H1 (cell line): ENCODE data around the gene RTTN. TPM values are rescaled to one million over a fixed set of nuclear protein-coding genes. Genes with fewer than 3 reads are reported as not detected.

Experiments
- CHD1 ChIP-seq: IDR thresholded peaks from 2 replicates; pipeline ENCODE4 v1.6.1; 2012; ENCODE audit warnings: low read depth, low read length, improper control_type of control experiment
- MAFK ChIP-seq: IDR thresholded peaks from 2 replicates; pipeline ENCODE4 v1.6.1; 2012; ENCODE audit warnings: low read depth, mild to moderate bottlenecking, improper control_type of control experiment, low read length
- RAD21 ChIP-seq, 2 experiments: IDR thresholded peaks in 1 of 2; conservative IDR thresholded peaks in 1 of 2; 2 replicates each; pipeline ENCODE4 v1.6.1; 2011; ENCODE audit warnings: low read depth in 2 of 2, low read length in 2 of 2, improper control_type of control experiment in 1 of 2, inconsistent platforms in 1 of 2, mild to moderate bottlenecking in 1 of 2, moderate library complexity in 1 of 2
- polyA plus RNA-seq, 7 experiments: library from polyadenylated mRNA; depleted of rRNA in 3 of 7; stranded (reverse) in 5 of 7; unstranded in 2 of 7; fragments of >200 nt in 5 of 7; fragments of 200-250 nt in 2 of 7; gene quantifications; 1 replicate in 5 of 7; 2 replicates in 1 of 7; 4 replicates in 1 of 7; pipeline versions ENCODE4 v1.2.1 to v1.2.3, GENCODE V29; 2011 to 2013; ENCODE audit warnings: missing spikeins in 2 of 7, mixed read lengths in 2 of 7
- total RNA-seq: library from RNA; stranded (reverse); fragmentation: NEBNext Ultra II Directional; extraction: Animal tissue kit (Norgen Biotek cat#: 25700); gene quantifications from 2 replicates; pipeline ENCODE4 v1.2.1, GENCODE V29; 2021
- TF ChIP-seq, protein P1 (sequence below), 3 experiments: IDR thresholded peaks; 1 replicate in 2 of 3; 2 replicates in 1 of 3; pipeline versions ENCODE4 v1.5.1 to v1.6.1; 2011; ENCODE audit warnings: low read length in 3 of 3, mild to moderate bottlenecking in 3 of 3, inconsistent platforms in 2 of 3, low read depth in 1 of 3, moderate library complexity in 1 of 3; ENCODE audit not compliant: insufficient read depth in 1 of 3; ENCODE audit errors: control extremely low read depth in 1 of 3

RTTN gene
- total and polyA plus RNA-seq, 2 of the 8 experiments (the other 6 are each of a cell fraction or from before 2014, with no cell fraction given), result 9.1 to 21.4 TPM

DNA sequence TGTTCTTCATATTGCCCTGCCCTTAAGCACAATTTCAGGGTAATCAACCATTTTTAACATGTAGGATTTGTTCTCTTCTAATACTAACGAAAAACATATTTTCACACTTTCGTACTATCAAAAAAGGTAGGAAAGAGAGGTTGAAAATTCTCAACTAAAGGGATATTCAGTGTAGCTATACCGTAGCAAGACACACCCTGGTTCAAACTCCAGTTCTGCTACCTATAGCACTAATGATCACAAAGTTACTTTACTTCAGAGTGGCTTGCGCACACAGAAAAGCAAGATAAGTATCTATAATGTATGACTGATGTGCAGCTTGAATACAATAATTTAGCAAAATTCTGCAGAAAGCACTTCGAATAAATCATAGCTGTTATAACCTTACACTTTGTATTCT is 132.1 kb downstream of the RTTN start (continued):
- TF ChIP-seq RAD21 (IDR thresholded peaks at IDR 0.05 in 1 of 2, conservative IDR thresholded peaks at IDR 0.05 in 1 of 2; ENCODE audit: low read depth in 2 of 2, low read length in 2 of 2) (no peak), CHD1 (no peak), MAFK (no peak)
- TF ChIP-seq, protein P1, sequence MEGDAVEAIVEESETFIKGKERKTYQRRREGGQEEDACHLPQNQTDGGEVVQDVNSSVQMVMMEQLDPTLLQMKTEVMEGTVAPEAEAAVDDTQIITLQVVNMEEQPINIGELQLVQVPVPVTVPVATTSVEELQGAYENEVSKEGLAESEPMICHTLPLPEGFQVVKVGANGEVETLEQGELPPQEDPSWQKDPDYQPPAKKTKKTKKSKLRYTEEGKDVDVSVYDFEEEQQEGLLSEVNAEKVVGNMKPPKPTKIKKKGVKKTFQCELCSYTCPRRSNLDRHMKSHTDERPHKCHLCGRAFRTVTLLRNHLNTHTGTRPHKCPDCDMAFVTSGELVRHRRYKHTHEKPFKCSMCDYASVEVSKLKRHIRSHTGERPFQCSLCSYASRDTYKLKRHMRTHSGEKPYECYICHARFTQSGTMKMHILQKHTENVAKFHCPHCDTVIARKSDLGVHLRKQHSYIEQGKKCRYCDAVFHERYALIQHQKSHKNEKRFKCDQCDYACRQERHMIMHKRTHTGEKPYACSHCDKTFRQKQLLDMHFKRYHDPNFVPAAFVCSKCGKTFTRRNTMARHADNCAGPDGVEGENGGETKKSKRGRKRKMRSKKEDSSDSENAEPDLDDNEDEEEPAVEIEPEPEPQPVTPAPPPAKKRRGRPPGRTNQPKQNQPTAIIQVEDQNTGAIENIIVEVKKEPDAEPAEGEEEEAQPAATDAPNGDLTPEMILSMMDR (IDR thresholded peaks at IDR 0.05; ENCODE audit: control extremely low read depth in 1 of 3, insufficient read depth in 1 of 3, low read depth in 1 of 3, low read length in 3 of 3), result no peak
